ENCODE data around the gene ITFG1. TPM values are rescaled to one million over a fixed set of nuclear protein-coding genes. Genes with fewer than 3 reads are reported as not detected.

ITFG1 gene
- total RNA-seq, 1 experiment from 2014 or later: 18.0 TPM

GRCh38 chr16:47310792-47311211 lies 150.1 kb downstream of the ITFG1 start:
- H3K23ac ChIP-seq (ENCODE audit: insufficient read length, low read depth, low read length): no peak overlapping the region
- H3K79me2 ChIP-seq (ENCODE audit: insufficient read depth, low read length): no peaks in the 10 kb centered on the region
- H3K79me1 ChIP-seq (ENCODE audit: insufficient read depth, low read depth, low read length, poor library complexity, severe bottlenecking): no peaks in the 10 kb centered on the region
- H3K4me1 ChIP-seq (ENCODE audit: insufficient read depth, low read length): no peaks in the 10 kb centered on the region; the same call in 1 of the 2 replicates
- DNase-seq: no peak
- H4K5ac ChIP-seq (ENCODE audit: insufficient read length, low read depth, low read length): no peak overlapping the region
- H3K4me3 Mint-ChIP-seq: no peak overlapping the region
- H3K56ac ChIP-seq (ENCODE audit: insufficient read length, low read depth, low read length): no peak overlapping the region
- TF ChIP-seq, protein P1, sequence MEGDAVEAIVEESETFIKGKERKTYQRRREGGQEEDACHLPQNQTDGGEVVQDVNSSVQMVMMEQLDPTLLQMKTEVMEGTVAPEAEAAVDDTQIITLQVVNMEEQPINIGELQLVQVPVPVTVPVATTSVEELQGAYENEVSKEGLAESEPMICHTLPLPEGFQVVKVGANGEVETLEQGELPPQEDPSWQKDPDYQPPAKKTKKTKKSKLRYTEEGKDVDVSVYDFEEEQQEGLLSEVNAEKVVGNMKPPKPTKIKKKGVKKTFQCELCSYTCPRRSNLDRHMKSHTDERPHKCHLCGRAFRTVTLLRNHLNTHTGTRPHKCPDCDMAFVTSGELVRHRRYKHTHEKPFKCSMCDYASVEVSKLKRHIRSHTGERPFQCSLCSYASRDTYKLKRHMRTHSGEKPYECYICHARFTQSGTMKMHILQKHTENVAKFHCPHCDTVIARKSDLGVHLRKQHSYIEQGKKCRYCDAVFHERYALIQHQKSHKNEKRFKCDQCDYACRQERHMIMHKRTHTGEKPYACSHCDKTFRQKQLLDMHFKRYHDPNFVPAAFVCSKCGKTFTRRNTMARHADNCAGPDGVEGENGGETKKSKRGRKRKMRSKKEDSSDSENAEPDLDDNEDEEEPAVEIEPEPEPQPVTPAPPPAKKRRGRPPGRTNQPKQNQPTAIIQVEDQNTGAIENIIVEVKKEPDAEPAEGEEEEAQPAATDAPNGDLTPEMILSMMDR (conservative IDR thresholded peaks at IDR 0.05): no peak
- H3K4me1 Mint-ChIP-seq: peaks cover 17 to 19% of the 10 kb centered on the region in 2 experiments
- no peak overlapping the region for H2BK20ac ChIP-seq (ENCODE audit: low read depth, low read length, poor library complexity, severe bottlenecking)
- H3K27me3 ChIP-seq (ENCODE audit: insufficient read depth, low read length): no peaks in the 10 kb centered on the region
- H3K9me3 Mint-ChIP-seq: no peaks in the 10 kb centered on the region
- H4K91ac ChIP-seq (ENCODE audit: insufficient read length, low read depth, low read length): no peak overlapping the region
- H3K27ac Mint-ChIP-seq: no peak overlapping the region
- H2BK15ac ChIP-seq (ENCODE audit: low read depth, low read length): no peak overlapping the region
- H3K27me3 Mint-ChIP-seq (ENCODE audit: low read depth): no peaks in the 10 kb centered on the region
- H2BK5ac ChIP-seq (ENCODE audit: insufficient read length, low read length): no peak overlapping the region
- no peak overlapping the region for H3K27ac ChIP-seq (ENCODE audit: insufficient read length, low read depth, low read length)
- H3K18ac ChIP-seq (ENCODE audit: insufficient read length, low read depth, low read length): no peak overlapping the region
- no peak overlapping the region for H3T11ph ChIP-seq (ENCODE audit: low read length)
- H2BK12ac ChIP-seq (ENCODE audit: insufficient read length, low read depth, low read length): no peak overlapping the region
- H3K9me3 ChIP-seq (ENCODE audit: control insufficient read depth, low read depth, low read length): no peaks in the 10 kb centered on the region
- H3K9ac ChIP-seq (ENCODE audit: extremely low read depth, insufficient read length, low read length): no peak overlapping the region
- H3K23me2 ChIP-seq (ENCODE audit: insufficient read length, low read depth, low read length, poor library complexity, severe bottlenecking): no peaks in the 10 kb centered on the region
- H2AFZ ChIP-seq (ENCODE audit: low read length): no peak overlapping the region
- no peak overlapping the region for H3K14ac ChIP-seq (ENCODE audit: insufficient read depth, low read length)
- no peak overlapping the region for H2BK120ac ChIP-seq (ENCODE audit: low read depth, low read length, poor library complexity, severe bottlenecking)
- WGBS (ENCODE audit: extremely low coverage, insufficient read length, low lambda C conversion rate): no CpG with 5 or more reads among the region's 1 CpG
- H4K8ac ChIP-seq (replicated peaks; ENCODE audit: insufficient read length, low read depth, low read length): no peak overlapping the region
- no peak overlapping the region for H3K4ac ChIP-seq (ENCODE audit: low read depth, low read length)
- H2AK5ac ChIP-seq (ENCODE audit: insufficient read length, low read length): no peak overlapping the region
- no peaks in the 10 kb centered on the region for H4K20me1 ChIP-seq (ENCODE audit: control insufficient read depth, insufficient read depth, insufficient read length)
- no peak overlapping the region for H3K4me2 ChIP-seq (ENCODE audit: insufficient read depth, insufficient read length, low read length)
- peaks cover 0 to 3% (median 0%) of the 10 kb centered on the region in 3 experiments; a peak in 2 of 7 replicates for H3K36me3 Mint-ChIP-seq (ENCODE audit: insufficient read depth in 1 of 3, low read depth in 3 of 3)
